SK-N-SH treated with all-trans-retinoic acid at 6 μM for 48 hours (cell line): ENCODE data around the gene CABLES1.

Experiments used
- ATAC-seq: fragments of 200-7000 bp; cut with Tn5 transposase; 3 replicates; pipeline ENCODE4 v1.9.1; 2020; ENCODE audit warnings: mild to moderate bottlenecking, moderate library complexity
- ARNTL ChIP-seq: fragments of 450-650 bp; formaldehyde crosslinking; IDR thresholded peaks from 2 replicates; pipeline ENCODE4 v1.5.0; 2020; ENCODE audit warnings: low read depth, mild to moderate bottlenecking, moderate library complexity, borderline replicate concordance
- BACH2 ChIP-seq: fragments of 250-450 bp; sonication (Bioruptor Pico); IDR thresholded peaks from 2 replicates; pipeline ENCODE4 v1.9.0; 2021; ENCODE audit warnings: mild to moderate bottlenecking, borderline replicate concordance
- CSDC2 ChIP-seq: fragments of 250-450 bp; sonication (Bioruptor Pico); IDR thresholded peaks from 2 replicates; pipeline ENCODE4 v1.5.0; 2020; ENCODE audit warnings: mild to moderate bottlenecking, moderate library complexity
- CSRNP3 ChIP-seq: fragments of 250-450 bp; sonication (Bioruptor Pico); IDR thresholded peaks from 2 replicates; pipeline ENCODE4 v1.5.1; 2021; ENCODE audit warnings: mild to moderate bottlenecking, moderate library complexity
- GLIS3 ChIP-seq: fragments of 250-450 bp; sonication (Bioruptor Pico); IDR thresholded peaks from 2 replicates; pipeline ENCODE4 v1.5.0; 2020; ENCODE audit warnings: mild to moderate bottlenecking, moderate library complexity
- ISL1 ChIP-seq: fragments of 250-450 bp; sonication (Bioruptor Pico); IDR thresholded peaks from 2 replicates; pipeline ENCODE4 v2.1.2; 2022; ENCODE audit warnings: mild to moderate bottlenecking, moderate library complexity
- OSR1 ChIP-seq: fragments of 250-450 bp; sonication (Bioruptor Pico); IDR thresholded peaks from 2 replicates; pipeline ENCODE4 v1.8.0; 2022; ENCODE audit warnings: moderate library complexity, mild to moderate bottlenecking, inconsistent platforms
- PPARA ChIP-seq: fragments of 250-450 bp; sonication (Bioruptor Pico); IDR thresholded peaks from 2 replicates; pipeline ENCODE4 v1.5.0; 2020; ENCODE audit warnings: mild to moderate bottlenecking, borderline replicate concordance
- SNAI2 ChIP-seq: fragments of 250-450 bp; sonication (Bioruptor Pico); IDR thresholded peaks from 2 replicates; pipeline ENCODE4 v1.5.0; 2020; ENCODE audit warnings: mild to moderate bottlenecking, moderate library complexity
- TOX ChIP-seq: fragments of 250-450 bp; sonication (Bioruptor Pico); IDR thresholded peaks from 2 replicates; pipeline ENCODE4 v1.8.0; 2021; ENCODE audit warnings: mild to moderate bottlenecking, moderate library complexity, borderline replicate concordance
- TSHZ2 ChIP-seq: fragments of 250-450 bp; sonication (Bioruptor Pico); IDR thresholded peaks from 2 replicates; pipeline ENCODE4 v1.5.0; 2020; ENCODE audit warnings: mild to moderate bottlenecking, moderate library complexity
- ZC3H10 ChIP-seq: fragments of 250-450 bp; sonication (Bioruptor Pico); IDR thresholded peaks from 2 replicates; pipeline ENCODE4 v1.5.1; 2021; ENCODE audit warnings: mild to moderate bottlenecking, moderate library complexity
- ZFP3 ChIP-seq: fragments of 250-450 bp; sonication (Bioruptor Pico); IDR thresholded peaks from 2 replicates; pipeline ENCODE4 v1.5.0; 2020; ENCODE audit warnings: mild to moderate bottlenecking, moderate library complexity
- ZFP30 ChIP-seq: fragments of 450-650 bp; formaldehyde crosslinking; IDR thresholded peaks from 2 replicates; pipeline ENCODE4 v1.5.0; 2022; ENCODE audit warnings: mild to moderate bottlenecking, moderate library complexity
- ZNF565 ChIP-seq: fragments of 450-650 bp; formaldehyde crosslinking; conservative IDR thresholded peaks from 2 replicates; pipeline ENCODE4 v1.5.0; 2020; ENCODE audit warnings: low read depth, mild to moderate bottlenecking, moderate library complexity
- ZNF70 ChIP-seq: fragments of 450-650 bp; formaldehyde crosslinking; IDR thresholded peaks from 2 replicates; pipeline ENCODE4 v1.5.0; 2020; ENCODE audit warnings: mild to moderate bottlenecking, moderate library complexity
- ZNF8 ChIP-seq: fragments of 450-650 bp; formaldehyde crosslinking; IDR thresholded peaks from 2 replicates; pipeline ENCODE4 v1.5.0; 2020; ENCODE audit warnings: mild to moderate bottlenecking, moderate library complexity
- TF ChIP-seq, protein P1 (sequence below): fragments of 250-450 bp; sonication (Bioruptor Pico); IDR thresholded peaks from 2 replicates; pipeline ENCODE4 v1.5.1; 2020; ENCODE audit warnings: low read depth, mild to moderate bottlenecking, moderate library complexity
- TF ChIP-seq, protein P2 (sequence below): fragments of 250-450 bp; sonication (Bioruptor Pico); IDR thresholded peaks from 2 replicates; pipeline ENCODE4 v1.8.0; 2021; ENCODE audit warnings: low read depth, mild to moderate bottlenecking, moderate library complexity, borderline replicate concordance

Gene CABLES1

DNA sequence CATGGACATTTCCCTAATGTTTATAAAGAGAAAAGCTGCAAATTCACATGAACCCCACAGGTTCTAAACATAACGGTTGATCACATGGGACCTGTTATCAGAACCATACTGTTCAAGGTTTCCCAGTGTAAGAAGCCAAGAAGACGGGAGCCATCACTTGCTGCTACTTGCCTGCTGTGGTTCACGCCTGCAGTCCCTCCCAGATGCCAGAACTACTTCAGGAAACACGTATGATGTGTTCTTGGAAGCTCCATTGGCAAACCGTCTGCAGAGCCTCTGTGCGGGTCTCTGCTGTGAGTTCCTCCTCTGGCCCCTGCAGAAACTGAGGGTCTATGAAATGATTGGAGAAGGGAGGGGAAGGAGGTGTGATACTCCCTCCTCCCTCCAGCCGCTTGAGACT, 75.2 kb downstream of the CABLES1 start (continued):
- no peak for TF ChIP-seq TSHZ2

DNA sequence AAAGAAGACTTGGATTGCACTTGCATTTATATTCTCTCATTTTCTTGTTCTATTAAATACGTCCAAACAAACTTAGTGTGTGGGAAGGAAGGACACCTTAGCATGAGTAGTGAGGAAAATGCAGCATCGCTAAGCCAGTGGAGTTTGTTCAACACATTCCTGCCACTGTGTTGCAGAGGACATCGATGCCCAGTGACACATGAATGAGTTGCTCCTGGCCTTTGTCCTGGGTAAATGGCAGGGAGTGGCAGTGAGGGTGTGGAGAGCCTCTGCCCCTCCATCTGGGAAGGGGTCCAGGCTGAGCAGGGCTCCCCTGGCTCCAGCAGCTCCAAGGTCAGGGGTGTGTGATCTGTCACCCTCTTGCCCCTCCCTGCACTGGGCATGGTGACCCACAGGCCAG, 75.9 kb downstream of the CABLES1 start:
- TF ChIP-seq ZC3H10 (CRISPR knock-in tag): no peak
- TF ChIP-seq, protein P1, sequence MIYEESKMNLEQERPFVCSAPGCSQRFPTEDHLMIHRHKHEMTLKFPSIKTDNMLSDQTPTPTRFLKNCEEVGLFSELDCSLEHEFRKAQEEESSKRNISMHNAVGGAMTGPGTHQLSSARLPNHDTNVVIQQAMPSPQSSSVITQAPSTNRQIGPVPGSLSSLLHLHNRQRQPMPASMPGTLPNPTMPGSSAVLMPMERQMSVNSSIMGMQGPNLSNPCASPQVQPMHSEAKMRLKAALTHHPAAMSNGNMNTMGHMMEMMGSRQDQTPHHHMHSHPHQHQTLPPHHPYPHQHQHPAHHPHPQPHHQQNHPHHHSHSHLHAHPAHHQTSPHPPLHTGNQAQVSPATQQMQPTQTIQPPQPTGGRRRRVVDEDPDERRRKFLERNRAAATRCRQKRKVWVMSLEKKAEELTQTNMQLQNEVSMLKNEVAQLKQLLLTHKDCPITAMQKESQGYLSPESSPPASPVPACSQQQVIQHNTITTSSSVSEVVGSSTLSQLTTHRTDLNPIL (CRISPR knock-in tag): no peak
- no peak for ATAC-seq

DNA sequence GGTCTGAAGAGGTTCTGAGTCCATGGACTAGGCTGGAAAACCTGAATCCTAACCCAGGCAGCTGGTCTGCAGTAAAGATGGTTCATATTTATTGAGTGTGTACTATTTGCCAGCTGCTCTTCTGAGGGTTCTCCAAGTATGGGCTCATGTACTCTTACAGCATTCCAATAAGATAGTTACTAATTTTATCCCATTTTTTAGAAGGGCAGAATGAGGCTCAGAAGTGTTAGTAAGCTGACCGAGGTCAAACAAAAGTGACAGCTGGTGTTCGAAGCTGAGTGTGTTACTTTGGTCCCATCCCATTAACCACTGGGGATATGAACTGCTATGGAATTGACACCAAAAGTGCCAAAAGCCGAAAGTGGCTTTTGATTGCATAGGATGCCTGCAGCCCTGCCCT, 76.9 kb downstream of the CABLES1 start:
- ATAC-seq: no peak
- TF ChIP-seq TSHZ2 (no peak), PPARA (CRISPR knock-in tag) (no peak), BACH2 (CRISPR knock-in tag) (no peak), ARNTL (CRISPR knock-in tag) (no peak), TOX (CRISPR knock-in tag) (no peak), CSRNP3 (no peak), ZFP30 (CRISPR knock-in tag) (no peak), ZNF565 (CRISPR knock-in tag) (no peak), GLIS3 (CRISPR knock-in tag) (no peak), SNAI2 (CRISPR knock-in tag) (no peak)
- TF ChIP-seq, all 23 proteins: peak for 0

- no peak for ATAC-seq
- TF ChIP-seq ZFP3 (CRISPR knock-in tag): no peak
- no peak for TF ChIP-seq ZFP30 (CRISPR knock-in tag)
- no peak for TF ChIP-seq TSHZ2
- TF ChIP-seq ARNTL (CRISPR knock-in tag): no peak
- TF ChIP-seq CSDC2: no peak
- no peak for TF ChIP-seq BACH2 (CRISPR knock-in tag)
- TF ChIP-seq ISL1 (CRISPR knock-in tag): no peak
- no peak for TF ChIP-seq PPARA (CRISPR knock-in tag)
- no peak for TF ChIP-seq CSRNP3
- TF ChIP-seq OSR1 (CRISPR knock-in tag): no peak
- TF ChIP-seq, protein P1 (CRISPR knock-in tag): no peak
- TF ChIP-seq ZNF70 (CRISPR knock-in tag): no peak
- no peak for TF ChIP-seq GLIS3 (CRISPR knock-in tag)
- TF ChIP-seq SNAI2 (CRISPR knock-in tag): no peak
- TF ChIP-seq ZNF8 (CRISPR knock-in tag): no peak
- TF ChIP-seq ZNF565 (CRISPR knock-in tag): no peak
- TF ChIP-seq, protein P2, sequence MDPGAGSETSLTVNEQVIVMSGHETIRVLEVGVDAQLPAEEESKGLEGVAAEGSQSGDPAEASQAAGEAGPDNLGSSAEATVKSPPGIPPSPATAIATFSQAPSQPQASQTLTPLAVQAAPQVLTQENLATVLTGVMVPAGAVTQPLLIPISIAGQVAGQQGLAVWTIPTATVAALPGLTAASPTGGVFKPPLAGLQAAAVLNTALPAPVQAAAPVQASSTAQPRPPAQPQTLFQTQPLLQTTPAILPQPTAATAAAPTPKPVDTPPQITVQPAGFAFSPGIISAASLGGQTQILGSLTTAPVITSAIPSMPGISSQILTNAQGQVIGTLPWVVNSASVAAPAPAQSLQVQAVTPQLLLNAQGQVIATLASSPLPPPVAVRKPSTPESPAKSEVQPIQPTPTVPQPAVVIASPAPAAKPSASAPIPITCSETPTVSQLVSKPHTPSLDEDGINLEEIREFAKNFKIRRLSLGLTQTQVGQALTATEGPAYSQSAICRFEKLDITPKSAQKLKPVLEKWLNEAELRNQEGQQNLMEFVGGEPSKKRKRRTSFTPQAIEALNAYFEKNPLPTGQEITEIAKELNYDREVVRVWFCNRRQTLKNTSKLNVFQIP (CRISPR knock-in tag): no peak
These were observed 77.9 kb downstream of the CABLES1 start for GRCh38 chr18:23213200-23213599.
